ENCODE measurements around the gene PSME3IP1. TPM values are rescaled to one million over a fixed set of nuclear protein-coding genes. Genes with fewer than 3 reads are reported as not detected.

PSME3IP1 gene
- total and polyA plus RNA-seq, 2 of the 4 experiments (the other 2 are of a cell fraction): 50.2 to 75.2 TPM

DNA sequence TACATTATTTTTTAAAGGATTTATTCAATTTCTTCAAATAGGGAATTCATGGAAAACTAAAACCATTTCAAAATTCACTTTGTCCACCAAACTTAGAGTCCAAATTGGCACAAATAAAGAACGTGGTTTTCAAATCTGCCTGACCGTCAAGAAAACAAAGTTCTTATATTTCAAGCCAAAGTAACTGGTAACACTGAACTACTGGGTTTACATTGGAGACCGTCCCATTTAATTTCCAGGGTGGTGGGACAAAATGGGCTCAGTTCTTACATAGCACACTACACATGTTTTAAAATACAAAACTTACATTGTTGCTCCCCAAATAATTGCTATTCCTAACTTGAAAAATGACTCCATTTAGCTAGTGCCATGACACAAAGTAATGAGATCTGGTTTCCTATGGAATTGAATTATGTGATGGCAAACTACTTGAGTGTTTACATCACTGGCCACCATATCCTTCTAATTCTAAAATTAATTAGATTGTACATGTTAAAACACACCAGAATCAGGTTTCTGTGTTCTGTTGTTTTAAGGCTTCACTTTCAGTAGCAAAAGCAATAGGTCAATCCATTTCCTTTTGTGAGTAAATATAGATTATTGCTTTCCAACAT, 6.5 kb downstream of the PSME3IP1 start:
- no peak overlapping the region for H3K56ac ChIP-seq (ENCODE audit: extremely low read depth, insufficient read depth, low read length)
- H4K5ac ChIP-seq (ENCODE audit: low read depth, low read length): no peak overlapping the region
- H2BK120ac ChIP-seq (ENCODE audit: low read depth, low read length): no peak overlapping the region
- H3K18ac ChIP-seq (ENCODE audit: low read depth, low read length): no peak overlapping the region
- no peak overlapping the region for H3K9ac ChIP-seq (ENCODE audit: low read depth, low read length)
- H4K20me1 ChIP-seq (ENCODE audit: insufficient read depth, low read length): peaks cover 8% of the 10 kb centered on the region; the same call in 1 of the 2 replicates
- H4K8ac ChIP-seq (ENCODE audit: low read depth in 2 of 2, low read length in 2 of 2): no peak overlapping the region
- H3K9me1 ChIP-seq (ENCODE audit: insufficient read depth, low read length): peaks cover 4% of the 10 kb centered on the region; the same call in 1 of the 2 replicates
- H3K4ac ChIP-seq (ENCODE audit: low read depth, low read length): no peak overlapping the region
- BruUV-seq (replicated peaks): no TSS peak
- WGBS, 2 experiments (ENCODE audit: extremely low coverage in 2 of 2, insufficient read length in 1 of 2): 34% methylated on average over 2 of the region's 3 CpGs; no CpG with 5 or more reads in 1 of the 2 experiments
- H2BK20ac ChIP-seq (ENCODE audit: low read depth, low read length): no peak overlapping the region
- H2BK5ac ChIP-seq (ENCODE audit: low read depth, low read length, poor library complexity, severe bottlenecking): peak overlapping the region; percentile 29
- H3K4me2 ChIP-seq (ENCODE audit: low read depth, low read length): peak overlapping the region; percentile 18; the same call in 1 of the 2 replicates
- H3K14ac ChIP-seq (replicated peaks; ENCODE audit: low read depth, low read length): no peak overlapping the region
- no peak overlapping the region for H2AK5ac ChIP-seq (ENCODE audit: low read depth, low read length)
- no peak overlapping the region for H2AFZ ChIP-seq (replicated peaks; ENCODE audit: low read length, poor library complexity)
- 0 out of 2 replicates have a peak, but pooled peaks cover 2% of the 10 kb centered on the region for H3K36me3 ChIP-seq (ENCODE audit: control insufficient read depth, insufficient read depth, low read length)
- no peak overlapping the region for H4K91ac ChIP-seq (ENCODE audit: insufficient read depth, low read depth, low read length)
- no peak overlapping the region for H2AK9ac ChIP-seq (replicated peaks; ENCODE audit: low read depth, low read length, poor library complexity)
- ATAC-seq (ENCODE audit: low read depth) (peak; percentile 36; the same call in 1 of the 2 replicates), DNase-seq (no peak)
- H3K9me3 ChIP-seq (ENCODE audit: control insufficient read depth, insufficient read depth, low read length): no peaks in the 10 kb centered on the region
- H3K23ac ChIP-seq (ENCODE audit: low read depth, low read length): no peak overlapping the region; the same call in 1 of the 2 replicates
- POLR2A ChIA-PET (ENCODE audit: unreplicated experiment): no interaction called here
- TF ChIP-seq CEBPB (IDR thresholded peaks at IDR 0.05; ENCODE audit: low read depth, low read length): no peak
- no peak for TF ChIP-seq FOS (IDR thresholded peaks at IDR 0.05; ENCODE audit: low read depth, low read length)
- TF ChIP-seq, protein P1, sequence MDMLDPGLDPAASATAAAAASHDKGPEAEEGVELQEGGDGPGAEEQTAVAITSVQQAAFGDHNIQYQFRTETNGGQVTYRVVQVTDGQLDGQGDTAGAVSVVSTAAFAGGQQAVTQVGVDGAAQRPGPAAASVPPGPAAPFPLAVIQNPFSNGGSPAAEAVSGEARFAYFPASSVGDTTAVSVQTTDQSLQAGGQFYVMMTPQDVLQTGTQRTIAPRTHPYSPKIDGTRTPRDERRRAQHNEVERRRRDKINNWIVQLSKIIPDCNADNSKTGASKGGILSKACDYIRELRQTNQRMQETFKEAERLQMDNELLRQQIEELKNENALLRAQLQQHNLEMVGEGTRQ (IDR thresholded peaks at IDR 0.05; ENCODE audit: low read depth, low read length): no peak
- no peak for TF ChIP-seq CHD1 (IDR thresholded peaks at IDR 0.05; ENCODE audit: low read depth, low read length)
- TF ChIP-seq, protein P2, sequence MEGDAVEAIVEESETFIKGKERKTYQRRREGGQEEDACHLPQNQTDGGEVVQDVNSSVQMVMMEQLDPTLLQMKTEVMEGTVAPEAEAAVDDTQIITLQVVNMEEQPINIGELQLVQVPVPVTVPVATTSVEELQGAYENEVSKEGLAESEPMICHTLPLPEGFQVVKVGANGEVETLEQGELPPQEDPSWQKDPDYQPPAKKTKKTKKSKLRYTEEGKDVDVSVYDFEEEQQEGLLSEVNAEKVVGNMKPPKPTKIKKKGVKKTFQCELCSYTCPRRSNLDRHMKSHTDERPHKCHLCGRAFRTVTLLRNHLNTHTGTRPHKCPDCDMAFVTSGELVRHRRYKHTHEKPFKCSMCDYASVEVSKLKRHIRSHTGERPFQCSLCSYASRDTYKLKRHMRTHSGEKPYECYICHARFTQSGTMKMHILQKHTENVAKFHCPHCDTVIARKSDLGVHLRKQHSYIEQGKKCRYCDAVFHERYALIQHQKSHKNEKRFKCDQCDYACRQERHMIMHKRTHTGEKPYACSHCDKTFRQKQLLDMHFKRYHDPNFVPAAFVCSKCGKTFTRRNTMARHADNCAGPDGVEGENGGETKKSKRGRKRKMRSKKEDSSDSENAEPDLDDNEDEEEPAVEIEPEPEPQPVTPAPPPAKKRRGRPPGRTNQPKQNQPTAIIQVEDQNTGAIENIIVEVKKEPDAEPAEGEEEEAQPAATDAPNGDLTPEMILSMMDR (conservative IDR thresholded peaks at IDR 0.05; ENCODE audit: low read depth, low read length): no peak
- no peak for TF ChIP-seq NFE2L2 (IDR thresholded peaks at IDR 0.05; ENCODE audit: low read depth, low read length)
- TF ChIP-seq SMC3 (IDR thresholded peaks at IDR 0.05; ENCODE audit: low read depth, low read length): no peak
- no peak for TF ChIP-seq RAD21 (IDR thresholded peaks at IDR 0.05; ENCODE audit: low read length)
- peaks cover 40 to 76% of the 10 kb centered on the region in 2 experiments for H3K79me1 ChIP-seq (ENCODE audit: low read depth in 1 of 2, low read length in 2 of 2)
- dilution Hi-C loops (cut with HindIII; ENCODE audit: low sequenced_read_pairs, unreplicated experiment) (no loop called here), in situ Hi-C loops (cut with MboI; ENCODE audit: low sequenced_read_pairs) (no loop called here), intact Hi-C loops (cut with micrococcal nuclease) (no loop called here)
- H3K4me1 ChIP-seq (ENCODE audit: control insufficient read depth, insufficient read depth, low read length): peaks cover 4% of the 10 kb centered on the region; the same call in 1 of the 2 replicates
- H3K27me3 ChIP-seq (ENCODE audit: control insufficient read depth, insufficient read depth, low read length): no peaks in the 10 kb centered on the region
- CTCF ChIA-PET: interaction anchor here (0.8 to 1.2 kb wide), 2 partner anchors 9 to 86 kb away, joined by 3 read pairs; no protein-coding TSS in a partner anchor
- H2BK15ac ChIP-seq (ENCODE audit: low read depth, low read length): no peak overlapping the region
- no peak overlapping the region for H3K27ac ChIP-seq (ENCODE audit: insufficient read depth, low read length)
- no peak overlapping the region for H3K4me3 ChIP-seq (ENCODE audit: insufficient read depth, low read depth, low read length)
